Liver (tissue), 9 donors: ENCODE measurements around the gene ELL2. TPM values are rescaled to one million over a fixed set of nuclear protein-coding genes. Genes with fewer than 3 reads are reported as not detected.

Experiments used
- DNase-seq: peaks from one replicate; pipeline ENCODE4 v3.0.0-alpha.2; 2017; ENCODE audit warnings: low spot score
- H3K27ac ChIP-seq, 2 donors: one replicate each; pipeline ENCODE4 v1.7.0; 2013; ENCODE audit warnings: inconsistent platforms in 2 of 2, low read length in 2 of 2, control low read depth in 1 of 2, low read depth in 1 of 2, mild to moderate bottlenecking in 1 of 2
- H3K27me3 ChIP-seq, 4 donors: one replicate each; pipeline versions ENCODE4 v1.6.1 to v1.7.0; 2013; ENCODE audit warnings: low read length in 3 of 4, inconsistent platforms in 1 of 4, mild to moderate bottlenecking in 1 of 4, moderate library complexity in 1 of 4; ENCODE audit not compliant: control insufficient read depth in 4 of 4, insufficient read depth in 4 of 4
- H3K36me3 ChIP-seq, 4 donors: one replicate each; pipeline versions ENCODE4 v1.6.1 to v1.7.0; 2013; ENCODE audit warnings: low read length in 3 of 4, mild to moderate bottlenecking in 3 of 4, low read depth in 1 of 4, moderate library complexity in 1 of 4; ENCODE audit not compliant: control insufficient read depth in 4 of 4, insufficient read depth in 3 of 4
- H3K4me1 ChIP-seq, 4 donors: one replicate each; pipeline versions ENCODE4 v1.6.1 to v1.7.0; 2013; ENCODE audit warnings: low read length in 3 of 4, mild to moderate bottlenecking in 3 of 4, moderate library complexity in 1 of 4; ENCODE audit not compliant: control insufficient read depth in 4 of 4, insufficient read depth in 4 of 4
- H3K4me3 ChIP-seq, 3 donors: one replicate each; pipeline versions ENCODE4 v1.6.1 to v1.7.0; 2013; ENCODE audit warnings: low read length in 3 of 3, control low read depth in 1 of 3, low read depth in 1 of 3, mild to moderate bottlenecking in 1 of 3
- H3K9ac ChIP-seq, 2 donors: one replicate each; pipeline ENCODE4 v1.7.0; 2013; ENCODE audit warnings: low read length in 2 of 2, mild to moderate bottlenecking in 2 of 2, moderate library complexity in 2 of 2, control low read depth in 1 of 2, low read depth in 1 of 2
- H3K9me3 ChIP-seq, 4 donors: one replicate each; pipeline versions ENCODE4 v1.6.1 to v1.7.0; 2013; ENCODE audit warnings: low read length in 3 of 4; ENCODE audit not compliant: control insufficient read depth in 4 of 4
- EGR1 ChIP-seq, 2 donors: IDR thresholded peaks; 2 replicates each; pipeline ENCODE4 v1.6.1; 2016 to 2018; ENCODE audit warnings: antibody characterized with exemption in 2 of 2, low read depth in 2 of 2
- FOXA1 ChIP-seq: IDR thresholded peaks from 2 replicates; pipeline ENCODE4 v1.6.1; 2016; ENCODE audit warnings: antibody characterized with exemption
- FOXA2 ChIP-seq: IDR thresholded peaks from 2 replicates; pipeline ENCODE4 v1.6.1; 2016; ENCODE audit warnings: antibody characterized with exemption
- GABPA ChIP-seq, 2 donors: IDR thresholded peaks in 1 of 2; conservative IDR thresholded peaks in 1 of 2; 2 replicates each; pipeline ENCODE4 v1.6.1; 2016; ENCODE audit warnings: antibody characterized with exemption in 2 of 2, mild to moderate bottlenecking in 1 of 2, moderate library complexity in 1 of 2
- HNF4A ChIP-seq, 2 donors: conservative IDR thresholded peaks; 2 replicates each; pipeline ENCODE4 v1.6.1; 2016; ENCODE audit warnings: antibody characterized with exemption in 2 of 2, mild to moderate bottlenecking in 2 of 2
- HNF4G ChIP-seq: IDR thresholded peaks from 2 replicates; pipeline ENCODE4 v1.6.1; 2016; ENCODE audit warnings: antibody characterized with exemption
- JUND ChIP-seq, 2 donors: IDR thresholded peaks; 2 replicates each; pipeline ENCODE4 v1.6.1; 2016; ENCODE audit warnings: antibody characterized with exemption in 2 of 2
- NR2F2 ChIP-seq: IDR thresholded peaks from 2 replicates; pipeline ENCODE4 v1.6.1; 2016; ENCODE audit warnings: antibody characterized with exemption
- RAD21 ChIP-seq, 2 donors: IDR thresholded peaks; 2 replicates each; pipeline ENCODE4 v1.6.1; 2016; ENCODE audit warnings: antibody characterized with exemption in 2 of 2, mild to moderate bottlenecking in 2 of 2
- RXRA ChIP-seq, 2 donors: IDR thresholded peaks; 2 replicates each; pipeline ENCODE4 v1.6.1; 2017 to 2018; ENCODE audit warnings: antibody characterized with exemption in 2 of 2, mild to moderate bottlenecking in 1 of 2
- SP1 ChIP-seq: IDR thresholded peaks from 2 replicates; pipeline ENCODE4 v1.6.1; 2018; ENCODE audit warnings: antibody characterized with exemption, mild to moderate bottlenecking
- TAF1 ChIP-seq: conservative IDR thresholded peaks from 2 replicates; pipeline ENCODE4 v1.6.1; 2016; ENCODE audit warnings: antibody characterized with exemption, mild to moderate bottlenecking
- YY1 ChIP-seq: IDR thresholded peaks from 2 replicates; pipeline ENCODE4 v1.6.1; 2016; ENCODE audit warnings: antibody characterized with exemption, mild to moderate bottlenecking
- whole genome bisulfite sequencing: extraction: QIAGEN DNeasy Blood & Tissue Kit; methylation state at CpG from one replicate; pipeline ENCODE4 v1.1.7; 2013; 5-methylcytosine and 5-hydroxymethylcytosine counted together
- polyA plus RNA-seq, 2 donors: library from polyadenylated mRNA; stranded (reverse) in 1 of 2; unstranded in 1 of 2; fragments of 200-250 nt in 1 of 2; fragments of >200 nt in 1 of 2; fragmentation: Nextera tagmentation in 1 of 2; extraction: Ambion mirVana in 1 of 2; gene quantifications; one replicate each; pipeline versions ENCODE4 v1.2.1 to v1.2.3, GENCODE V29; 2013 to 2015
- total RNA-seq, 2 donors: library from RNA; depleted of rRNA; stranded (reverse); fragments of >200 nt; gene quantifications; one replicate each; pipeline ENCODE4 v1.2.3, GENCODE V29; 2014
- TF ChIP-seq, protein P1 (sequence below): IDR thresholded peaks from 2 replicates; pipeline ENCODE4 v1.6.1; 2016; ENCODE audit warnings: antibody characterized with exemption, mild to moderate bottlenecking
- TF ChIP-seq, protein P2 (sequence below): IDR thresholded peaks from 2 replicates; pipeline ENCODE4 v1.6.1; 2016; ENCODE audit warnings: antibody characterized with exemption
- TF ChIP-seq, protein P3 (sequence below): IDR thresholded peaks from 2 replicates; pipeline ENCODE4 v1.6.1; 2016; ENCODE audit warnings: antibody characterized with exemption
- TF ChIP-seq, protein P4 (sequence below): fragments of 150-350 bp; IDR thresholded peaks from 2 replicates; pipeline ENCODE4 v1.5.1; 2017; ENCODE audit warnings: improper control_type of control experiment, low read depth, low read length; ENCODE audit not compliant: missing input control
- TF ChIP-seq, protein P5 (sequence below): IDR thresholded peaks from 2 replicates; pipeline ENCODE4 v1.6.1; 2016; ENCODE audit warnings: antibody characterized with exemption
- donor health status: healthy.
- donor health status: healthy.
- donor health status: healthy.
- donor health status: healthy.
- donor health status: healthy.

Gene ELL2
- total and polyA plus RNA-seq, 4 donors, result 21.0 to 64.5 (median 45.9) TPM

DNA sequence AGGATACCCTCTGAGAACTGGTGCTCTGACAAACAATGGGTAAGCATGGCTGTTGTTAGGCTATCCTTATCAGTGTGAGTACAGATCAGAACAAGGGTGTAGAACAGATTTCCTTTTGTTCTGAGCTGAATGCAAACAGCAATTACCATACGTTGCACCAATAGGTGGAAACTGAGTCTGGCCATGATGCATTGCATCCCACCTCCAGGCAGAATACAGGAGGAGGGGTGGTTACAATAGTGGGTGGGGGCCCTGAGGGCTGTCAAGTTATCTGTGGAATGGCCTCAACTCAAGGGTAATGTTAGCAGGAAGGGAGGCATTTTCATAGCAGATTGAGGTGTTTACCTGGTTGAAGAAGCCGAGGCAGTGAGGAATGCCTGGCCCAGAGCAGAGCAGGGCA, 84.9 kb downstream of the ELL2 start (continued):
- TF ChIP-seq EGR1 (IDR thresholded peaks at IDR 0.05; ENCODE audit: low read depth in 2 of 2), result no peak
- no peak for TF ChIP-seq TAF1
- no peak for TF ChIP-seq FOXA2
- TF ChIP-seq NR2F2, result no peak
- no peak for TF ChIP-seq HNF4A (conservative IDR thresholded peaks at IDR 0.05)
- TF ChIP-seq HNF4G, result no peak

DNA sequence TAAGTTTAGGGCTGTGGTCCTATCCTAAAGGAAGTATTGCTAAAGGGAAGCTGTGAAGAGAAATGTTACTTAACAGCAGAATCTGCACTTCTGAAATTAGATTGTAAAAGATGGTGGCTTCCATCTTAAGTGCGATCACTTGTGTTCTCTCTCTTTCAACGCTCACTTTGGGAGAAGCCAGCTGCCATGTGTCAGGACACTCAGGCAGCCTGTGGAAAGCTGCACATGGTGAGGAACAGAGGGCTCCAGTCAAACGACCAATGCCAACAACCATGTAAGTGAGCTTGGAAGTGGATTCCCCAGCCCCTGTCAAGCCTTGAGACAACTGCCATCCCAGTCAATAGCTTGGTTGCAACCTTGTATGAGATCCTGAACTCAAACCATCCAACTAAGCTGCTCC, 87.4 kb downstream of the ELL2 start:
- Histone ChIP-seq H3K9me3 (no peaks in the 10 kb centered on the region), H3K4me3 (no peak overlapping the region), H3K36me3 (no peaks in the 10 kb centered on the region), H3K9ac (no peak overlapping the region), H3K27ac (peak overlapping the region; percentile 76 to 77), H3K27me3 (no peaks in the 10 kb centered on the region), H3K4me1 (peaks cover 2 to 37% (median 13%) of the 10 kb centered on the region in 4 donors)
- TF ChIP-seq EGR1 (IDR thresholded peaks at IDR 0.05; ENCODE audit: low read depth in 2 of 2), result no peak
- no peak for TF ChIP-seq GABPA (IDR thresholded peaks at IDR 0.05 in 1 of 2, conservative IDR thresholded peaks at IDR 0.05 in 1 of 2)
- no peak for TF ChIP-seq TAF1
- TF ChIP-seq, protein P1, sequence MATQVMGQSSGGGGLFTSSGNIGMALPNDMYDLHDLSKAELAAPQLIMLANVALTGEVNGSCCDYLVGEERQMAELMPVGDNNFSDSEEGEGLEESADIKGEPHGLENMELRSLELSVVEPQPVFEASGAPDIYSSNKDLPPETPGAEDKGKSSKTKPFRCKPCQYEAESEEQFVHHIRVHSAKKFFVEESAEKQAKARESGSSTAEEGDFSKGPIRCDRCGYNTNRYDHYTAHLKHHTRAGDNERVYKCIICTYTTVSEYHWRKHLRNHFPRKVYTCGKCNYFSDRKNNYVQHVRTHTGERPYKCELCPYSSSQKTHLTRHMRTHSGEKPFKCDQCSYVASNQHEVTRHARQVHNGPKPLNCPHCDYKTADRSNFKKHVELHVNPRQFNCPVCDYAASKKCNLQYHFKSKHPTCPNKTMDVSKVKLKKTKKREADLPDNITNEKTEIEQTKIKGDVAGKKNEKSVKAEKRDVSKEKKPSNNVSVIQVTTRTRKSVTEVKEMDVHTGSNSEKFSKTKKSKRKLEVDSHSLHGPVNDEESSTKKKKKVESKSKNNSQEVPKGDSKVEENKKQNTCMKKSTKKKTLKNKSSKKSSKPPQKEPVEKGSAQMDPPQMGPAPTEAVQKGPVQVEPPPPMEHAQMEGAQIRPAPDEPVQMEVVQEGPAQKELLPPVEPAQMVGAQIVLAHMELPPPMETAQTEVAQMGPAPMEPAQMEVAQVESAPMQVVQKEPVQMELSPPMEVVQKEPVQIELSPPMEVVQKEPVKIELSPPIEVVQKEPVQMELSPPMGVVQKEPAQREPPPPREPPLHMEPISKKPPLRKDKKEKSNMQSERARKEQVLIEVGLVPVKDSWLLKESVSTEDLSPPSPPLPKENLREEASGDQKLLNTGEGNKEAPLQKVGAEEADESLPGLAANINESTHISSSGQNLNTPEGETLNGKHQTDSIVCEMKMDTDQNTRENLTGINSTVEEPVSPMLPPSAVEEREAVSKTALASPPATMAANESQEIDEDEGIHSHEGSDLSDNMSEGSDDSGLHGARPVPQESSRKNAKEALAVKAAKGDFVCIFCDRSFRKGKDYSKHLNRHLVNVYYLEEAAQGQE, result no peak
- TF ChIP-seq, protein P2, sequence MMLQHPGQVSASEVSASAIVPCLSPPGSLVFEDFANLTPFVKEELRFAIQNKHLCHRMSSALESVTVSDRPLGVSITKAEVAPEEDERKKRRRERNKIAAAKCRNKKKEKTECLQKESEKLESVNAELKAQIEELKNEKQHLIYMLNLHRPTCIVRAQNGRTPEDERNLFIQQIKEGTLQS, result no peak
- TF ChIP-seq FOXA1, result no peak
- no peak for DNase-seq
- 88% methylated on average over 3 of the region's 3 CpGs for WGBS

DNA sequence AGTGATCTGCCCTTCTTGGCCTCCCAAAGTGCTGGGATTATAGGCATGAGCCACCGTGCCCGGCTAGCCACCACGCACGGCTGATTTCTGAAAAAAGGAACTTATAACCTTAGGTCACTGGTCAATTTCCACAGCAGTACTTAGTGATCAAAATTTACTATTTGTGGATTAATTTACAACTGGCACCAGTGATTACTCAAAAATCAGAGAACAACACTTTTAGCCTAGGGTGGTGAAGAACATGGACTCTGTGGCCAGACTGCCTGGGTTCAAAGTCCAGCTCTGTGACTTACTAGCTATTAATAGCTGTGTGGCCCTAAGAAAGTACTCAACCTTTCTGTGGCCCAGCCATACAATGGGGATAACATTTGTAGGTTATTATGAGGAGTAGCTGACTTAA, 88.3 kb downstream of the ELL2 start:
- Histone ChIP-seq H3K4me1 (peaks cover 2 to 30% (median 12%) of the 10 kb centered on the region in 4 donors), H3K9ac (no peak overlapping the region), H3K36me3 (no peaks in the 10 kb centered on the region), H3K9me3 (no peaks in the 10 kb centered on the region), H3K27ac (peak overlapping the region; percentile 76 to 77), H3K4me3 (no peak overlapping the region), H3K27me3 (no peaks in the 10 kb centered on the region)
- DNase-seq, result no peak
- 41% methylated on average over 4 of the region's 4 CpGs for WGBS
- TF ChIP-seq TAF1, result no peak
- TF ChIP-seq GABPA (IDR thresholded peaks at IDR 0.05 in 1 of 2, conservative IDR thresholded peaks at IDR 0.05 in 1 of 2), result peak in 1 of 2 donors; percentile 27
- TF ChIP-seq SP1, result peak; percentile 93
- TF ChIP-seq, protein P3, sequence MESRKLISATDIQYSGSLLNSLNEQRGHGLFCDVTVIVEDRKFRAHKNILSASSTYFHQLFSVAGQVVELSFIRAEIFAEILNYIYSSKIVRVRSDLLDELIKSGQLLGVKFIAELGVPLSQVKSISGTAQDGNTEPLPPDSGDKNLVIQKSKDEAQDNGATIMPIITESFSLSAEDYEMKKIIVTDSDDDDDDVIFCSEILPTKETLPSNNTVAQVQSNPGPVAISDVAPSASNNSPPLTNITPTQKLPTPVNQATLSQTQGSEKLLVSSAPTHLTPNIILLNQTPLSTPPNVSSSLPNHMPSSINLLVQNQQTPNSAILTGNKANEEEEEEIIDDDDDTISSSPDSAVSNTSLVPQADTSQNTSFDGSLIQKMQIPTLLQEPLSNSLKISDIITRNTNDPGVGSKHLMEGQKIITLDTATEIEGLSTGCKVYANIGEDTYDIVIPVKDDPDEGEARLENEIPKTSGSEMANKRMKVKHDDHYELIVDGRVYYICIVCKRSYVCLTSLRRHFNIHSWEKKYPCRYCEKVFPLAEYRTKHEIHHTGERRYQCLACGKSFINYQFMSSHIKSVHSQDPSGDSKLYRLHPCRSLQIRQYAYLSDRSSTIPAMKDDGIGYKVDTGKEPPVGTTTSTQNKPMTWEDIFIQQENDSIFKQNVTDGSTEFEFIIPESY, result peak; percentile 76
- TF ChIP-seq, protein P1, result no peak
- peak; percentile 35 to 42 for TF ChIP-seq RAD21 (IDR thresholded peaks at IDR 0.05)
- TF ChIP-seq RXRA (IDR thresholded peaks at IDR 0.05), result peak; percentile 75 to 83
- peak; percentile 51 for TF ChIP-seq FOXA2
- peak in 1 of 2 donors; percentile 19 for TF ChIP-seq EGR1 (IDR thresholded peaks at IDR 0.05; ENCODE audit: low read depth in 2 of 2)
- TF ChIP-seq, protein P4, sequence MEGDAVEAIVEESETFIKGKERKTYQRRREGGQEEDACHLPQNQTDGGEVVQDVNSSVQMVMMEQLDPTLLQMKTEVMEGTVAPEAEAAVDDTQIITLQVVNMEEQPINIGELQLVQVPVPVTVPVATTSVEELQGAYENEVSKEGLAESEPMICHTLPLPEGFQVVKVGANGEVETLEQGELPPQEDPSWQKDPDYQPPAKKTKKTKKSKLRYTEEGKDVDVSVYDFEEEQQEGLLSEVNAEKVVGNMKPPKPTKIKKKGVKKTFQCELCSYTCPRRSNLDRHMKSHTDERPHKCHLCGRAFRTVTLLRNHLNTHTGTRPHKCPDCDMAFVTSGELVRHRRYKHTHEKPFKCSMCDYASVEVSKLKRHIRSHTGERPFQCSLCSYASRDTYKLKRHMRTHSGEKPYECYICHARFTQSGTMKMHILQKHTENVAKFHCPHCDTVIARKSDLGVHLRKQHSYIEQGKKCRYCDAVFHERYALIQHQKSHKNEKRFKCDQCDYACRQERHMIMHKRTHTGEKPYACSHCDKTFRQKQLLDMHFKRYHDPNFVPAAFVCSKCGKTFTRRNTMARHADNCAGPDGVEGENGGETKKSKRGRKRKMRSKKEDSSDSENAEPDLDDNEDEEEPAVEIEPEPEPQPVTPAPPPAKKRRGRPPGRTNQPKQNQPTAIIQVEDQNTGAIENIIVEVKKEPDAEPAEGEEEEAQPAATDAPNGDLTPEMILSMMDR, result no peak
- TF ChIP-seq HNF4A (conservative IDR thresholded peaks at IDR 0.05), result peak; percentile 99
- TF ChIP-seq, protein P2, result peak; percentile 66
- TF ChIP-seq, protein P5, sequence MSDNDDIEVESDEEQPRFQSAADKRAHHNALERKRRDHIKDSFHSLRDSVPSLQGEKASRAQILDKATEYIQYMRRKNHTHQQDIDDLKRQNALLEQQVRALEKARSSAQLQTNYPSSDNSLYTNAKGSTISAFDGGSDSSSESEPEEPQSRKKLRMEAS, result peak; percentile 64
- TF ChIP-seq NR2F2, result peak; percentile 15
- peak; percentile 55 to 75 for TF ChIP-seq JUND (IDR thresholded peaks at IDR 0.05)
- TF ChIP-seq FOXA1, result no peak
- TF ChIP-seq YY1, result peak; percentile 86
- TF ChIP-seq HNF4G, result peak; percentile 91
